ENCODE measurements around the gene ATXN2L. TPM values are rescaled to one million over a fixed set of nuclear protein-coding genes. Genes with fewer than 3 reads are reported as not detected.

The ATXN2L gene
- polyA plus RNA-seq, 1 of the 3 experiments (the other 2 are of a cell fraction), result 39.2 TPM

DNA sequence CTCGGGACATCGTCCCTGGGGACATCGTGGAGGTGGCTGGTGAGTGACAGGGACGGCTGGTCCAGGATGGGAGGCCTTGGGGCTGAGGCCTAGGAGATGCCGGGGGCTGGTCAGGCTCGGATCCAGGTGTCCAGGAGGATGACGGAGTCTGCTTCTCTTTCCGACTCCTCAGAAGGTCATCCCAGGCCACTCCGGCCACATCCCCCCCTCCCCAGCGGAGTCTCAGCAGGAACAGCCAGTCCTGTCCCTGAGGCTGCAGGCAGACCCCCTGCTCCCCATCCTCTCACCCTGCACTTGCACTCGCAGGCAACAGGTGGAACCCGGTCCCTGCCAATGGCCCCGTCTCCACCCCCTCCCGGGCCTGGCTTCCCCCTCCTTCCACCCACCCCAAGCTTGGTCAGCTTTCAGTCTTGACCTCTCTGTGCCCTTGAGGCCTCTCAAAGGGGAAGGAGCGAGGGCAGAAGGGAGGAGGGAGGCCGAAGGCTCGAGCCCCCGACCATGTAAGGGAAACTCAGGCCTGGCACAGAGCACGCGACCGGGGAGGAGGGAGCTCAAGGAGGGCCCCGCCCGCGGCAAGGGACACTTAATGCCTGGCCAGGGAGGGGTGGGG lies 59.9 kb downstream of the ATXN2L start:
- Histone ChIP-seq H3K9ac (no peak overlapping the region), H3K9me2 (no peaks in the 10 kb centered on the region), H3K4me3 (ENCODE audit: low read depth in 2 of 2, low read length in 1 of 2) (no peak overlapping the region), H3K79me2 (ENCODE audit: insufficient read depth) (no peaks in the 10 kb centered on the region), H3F3A (replicated peaks; ENCODE audit: insufficient read depth) (no peaks in the 10 kb centered on the region), H3K36me3 (replicated peaks in 1 of 2; ENCODE audit: control insufficient read depth in 1 of 2, insufficient read depth in 2 of 2, low read length in 1 of 2) (no peaks in the 10 kb centered on the region), H3K4me1 (ENCODE audit: control insufficient read depth in 1 of 2, insufficient read depth in 2 of 2, low read depth in 1 of 2, low read length in 1 of 2) (peaks cover 0 to 14% of the 10 kb centered on the region in 2 experiments; a peak in 1 of 4 replicates), H3K27ac (ENCODE audit: low read depth in 2 of 2, low read length in 1 of 2) (no peak overlapping the region), H3K27me3 (ENCODE audit: insufficient read depth) (no peaks in the 10 kb centered on the region), H4K20me1 (ENCODE audit: insufficient read depth) (no peaks in the 10 kb centered on the region), H3K4me2 (no peak overlapping the region), H2AFZ (ENCODE audit: low read depth) (no peak overlapping the region), H3K9me3 (no peaks in the 10 kb centered on the region)
- TF ChIP-seq, protein P1, sequence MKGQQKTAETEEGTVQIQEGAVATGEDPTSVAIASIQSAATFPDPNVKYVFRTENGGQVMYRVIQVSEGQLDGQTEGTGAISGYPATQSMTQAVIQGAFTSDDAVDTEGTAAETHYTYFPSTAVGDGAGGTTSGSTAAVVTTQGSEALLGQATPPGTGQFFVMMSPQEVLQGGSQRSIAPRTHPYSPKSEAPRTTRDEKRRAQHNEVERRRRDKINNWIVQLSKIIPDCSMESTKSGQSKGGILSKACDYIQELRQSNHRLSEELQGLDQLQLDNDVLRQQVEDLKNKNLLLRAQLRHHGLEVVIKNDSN (IDR thresholded peaks at IDR 0.05; ENCODE audit: borderline replicate concordance, low read depth), result no peak
- TF ChIP-seq, protein P2, sequence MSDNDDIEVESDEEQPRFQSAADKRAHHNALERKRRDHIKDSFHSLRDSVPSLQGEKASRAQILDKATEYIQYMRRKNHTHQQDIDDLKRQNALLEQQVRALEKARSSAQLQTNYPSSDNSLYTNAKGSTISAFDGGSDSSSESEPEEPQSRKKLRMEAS (IDR thresholded peaks at IDR 0.05; ENCODE audit: low read depth), result no peak
- TF ChIP-seq SMC3 (IDR thresholded peaks at IDR 0.05; ENCODE audit: low read depth, low read length) (no peak), FOXJ3 (CRISPR knock-in tag; IDR thresholded peaks at IDR 0.05) (no peak), CTCF (IDR thresholded peaks at IDR 0.05) (no peak), ZBTB33 (IDR thresholded peaks at IDR 0.05; ENCODE audit: borderline replicate concordance, low read depth) (no peak), ELF1 (IDR thresholded peaks at IDR 0.05) (no peak), YY1 (IDR thresholded peaks at IDR 0.05; ENCODE audit: low read depth) (no peak), JUND (IDR thresholded peaks at IDR 0.05) (no peak), MEF2A (IDR thresholded peaks at IDR 0.05; ENCODE audit: borderline replicate concordance, low read depth) (no peak), SIN3A (IDR thresholded peaks at IDR 0.05; ENCODE audit: borderline replicate concordance, low read depth, low read length) (no peak), FOXM1 (IDR thresholded peaks at IDR 0.05; ENCODE audit: low read depth) (no peak), MXI1 (IDR thresholded peaks at IDR 0.05; ENCODE audit: low read depth, low read length) (no peak), EZH2phosphoT487 (IDR thresholded peaks at IDR 0.05; ENCODE audit: borderline replicate concordance, low read depth) (no peak), GABPA (IDR thresholded peaks at IDR 0.05; ENCODE audit: low read depth) (no peak), NFIC (IDR thresholded peaks at IDR 0.05; ENCODE audit: borderline replicate concordance) (no peak), IRF3 (IDR thresholded peaks at IDR 0.05; ENCODE audit: low read depth, low read length) (no peak)
- TF ChIP-seq, protein P3, sequence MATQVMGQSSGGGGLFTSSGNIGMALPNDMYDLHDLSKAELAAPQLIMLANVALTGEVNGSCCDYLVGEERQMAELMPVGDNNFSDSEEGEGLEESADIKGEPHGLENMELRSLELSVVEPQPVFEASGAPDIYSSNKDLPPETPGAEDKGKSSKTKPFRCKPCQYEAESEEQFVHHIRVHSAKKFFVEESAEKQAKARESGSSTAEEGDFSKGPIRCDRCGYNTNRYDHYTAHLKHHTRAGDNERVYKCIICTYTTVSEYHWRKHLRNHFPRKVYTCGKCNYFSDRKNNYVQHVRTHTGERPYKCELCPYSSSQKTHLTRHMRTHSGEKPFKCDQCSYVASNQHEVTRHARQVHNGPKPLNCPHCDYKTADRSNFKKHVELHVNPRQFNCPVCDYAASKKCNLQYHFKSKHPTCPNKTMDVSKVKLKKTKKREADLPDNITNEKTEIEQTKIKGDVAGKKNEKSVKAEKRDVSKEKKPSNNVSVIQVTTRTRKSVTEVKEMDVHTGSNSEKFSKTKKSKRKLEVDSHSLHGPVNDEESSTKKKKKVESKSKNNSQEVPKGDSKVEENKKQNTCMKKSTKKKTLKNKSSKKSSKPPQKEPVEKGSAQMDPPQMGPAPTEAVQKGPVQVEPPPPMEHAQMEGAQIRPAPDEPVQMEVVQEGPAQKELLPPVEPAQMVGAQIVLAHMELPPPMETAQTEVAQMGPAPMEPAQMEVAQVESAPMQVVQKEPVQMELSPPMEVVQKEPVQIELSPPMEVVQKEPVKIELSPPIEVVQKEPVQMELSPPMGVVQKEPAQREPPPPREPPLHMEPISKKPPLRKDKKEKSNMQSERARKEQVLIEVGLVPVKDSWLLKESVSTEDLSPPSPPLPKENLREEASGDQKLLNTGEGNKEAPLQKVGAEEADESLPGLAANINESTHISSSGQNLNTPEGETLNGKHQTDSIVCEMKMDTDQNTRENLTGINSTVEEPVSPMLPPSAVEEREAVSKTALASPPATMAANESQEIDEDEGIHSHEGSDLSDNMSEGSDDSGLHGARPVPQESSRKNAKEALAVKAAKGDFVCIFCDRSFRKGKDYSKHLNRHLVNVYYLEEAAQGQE (IDR thresholded peaks at IDR 0.05; ENCODE audit: low read depth, low read length), result no peak
- DNase-seq, result no peak
- CTCF ChIA-PET, result interaction anchor here (1.0 kb wide), 1 partner anchor 9 kb away, joined by 3 read pairs; no protein-coding TSS in a partner anchor
- WGBS (ENCODE audit: low lambda C conversion rate), result 91% methylated on average over 20 of the region's 24 CpGs
- POLR2A ChIA-PET, result no interaction called here
